ENCODE data around the gene CARNS1.

The CARNS1 gene

DNA sequence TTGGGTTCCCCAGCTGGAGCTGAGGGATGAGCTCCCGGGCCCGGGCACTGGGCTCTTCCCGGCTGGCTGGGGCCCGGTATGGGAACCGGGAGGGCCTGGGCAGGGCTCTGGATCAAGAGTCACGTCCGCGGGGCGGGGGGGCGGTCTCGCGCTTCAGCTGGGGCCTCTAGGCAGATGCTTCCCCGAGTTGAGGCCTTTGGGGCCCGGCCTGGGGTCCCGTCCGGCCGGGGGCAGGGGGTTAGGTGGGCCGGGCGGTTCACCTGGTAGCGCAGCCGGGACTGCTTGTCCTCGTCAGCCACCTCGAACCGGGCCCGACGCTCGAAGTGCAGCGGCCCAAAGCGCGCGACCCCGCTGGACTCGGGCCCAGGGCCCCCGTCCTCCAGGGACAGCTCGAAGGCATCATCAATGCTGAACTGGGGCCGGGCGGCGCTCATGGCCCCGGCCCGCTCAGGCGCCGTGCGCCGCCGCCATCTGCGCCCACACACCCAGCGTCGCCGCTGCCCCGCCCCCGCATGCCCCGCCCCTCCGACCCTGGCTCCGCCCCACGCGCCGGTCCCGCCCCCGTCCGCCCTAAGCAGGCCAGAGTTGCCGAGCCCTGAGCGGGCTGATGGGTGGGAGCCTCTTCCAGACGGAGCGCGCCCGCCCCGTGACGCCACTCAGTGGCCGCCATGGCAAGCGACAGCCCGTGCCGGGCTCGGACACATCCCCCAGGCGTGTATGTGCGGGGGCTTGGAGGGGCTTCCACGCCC, 53.5 kb downstream of the CARNS1 start, which contains the start of gene TMEM134:
Gene TMEM134, minus strand, starts transcription at position 493 of the 749 bp plus-strand sequence. Its CDS starts 59 bp downstream, at position 434.
- DNase-seq = peak; percentile 68

DNA sequence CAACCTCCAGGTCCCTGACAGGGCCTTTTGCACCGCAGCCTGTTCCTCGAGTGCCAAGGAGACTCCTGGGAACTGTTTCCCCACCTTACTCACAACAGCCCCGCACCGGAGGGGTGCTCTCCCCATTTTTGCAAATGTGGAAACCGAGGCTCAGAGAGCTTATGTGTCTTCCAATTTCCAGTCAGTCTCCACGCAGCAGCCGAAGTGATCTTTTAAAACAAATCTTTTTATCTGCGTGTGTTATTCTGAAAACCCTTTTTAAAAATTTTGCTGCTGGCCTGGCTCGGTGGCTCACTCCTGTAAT, 54.0 kb downstream of the CARNS1 start:
- no peak for DNase-seq

DNA sequence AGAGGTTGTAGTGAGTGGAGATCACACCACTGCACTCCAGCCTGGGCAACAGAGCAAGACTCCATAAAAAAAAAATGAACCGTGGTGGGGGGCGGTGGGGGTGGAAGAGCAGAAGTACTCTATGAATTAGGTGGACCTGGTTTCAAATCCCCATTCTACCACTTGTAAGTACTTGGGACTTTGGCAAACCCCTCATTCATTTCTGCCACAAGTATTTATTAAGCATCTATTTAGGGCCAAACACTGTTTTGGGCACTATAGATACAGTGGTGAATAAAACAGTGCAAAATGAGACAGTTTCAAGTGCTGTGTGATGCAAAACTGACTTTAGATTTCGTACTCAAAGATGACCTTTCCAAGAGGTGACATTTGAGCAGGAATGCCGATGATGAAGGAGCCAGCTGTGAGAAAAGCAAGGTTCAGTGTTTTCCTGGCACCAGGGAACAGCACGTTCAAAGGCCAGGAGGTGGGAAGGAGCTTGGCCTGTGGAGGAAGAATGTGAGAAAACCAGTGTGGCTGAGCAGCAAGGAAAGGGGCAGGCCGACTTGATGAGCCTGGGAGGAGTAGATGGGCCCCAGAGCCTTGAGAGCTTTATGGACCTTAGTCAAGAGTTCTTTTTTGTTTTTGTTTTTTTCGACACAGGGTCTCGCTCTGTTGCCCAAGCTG, 55.0 kb downstream of the CARNS1 start:
- no peak for DNase-seq

DNA sequence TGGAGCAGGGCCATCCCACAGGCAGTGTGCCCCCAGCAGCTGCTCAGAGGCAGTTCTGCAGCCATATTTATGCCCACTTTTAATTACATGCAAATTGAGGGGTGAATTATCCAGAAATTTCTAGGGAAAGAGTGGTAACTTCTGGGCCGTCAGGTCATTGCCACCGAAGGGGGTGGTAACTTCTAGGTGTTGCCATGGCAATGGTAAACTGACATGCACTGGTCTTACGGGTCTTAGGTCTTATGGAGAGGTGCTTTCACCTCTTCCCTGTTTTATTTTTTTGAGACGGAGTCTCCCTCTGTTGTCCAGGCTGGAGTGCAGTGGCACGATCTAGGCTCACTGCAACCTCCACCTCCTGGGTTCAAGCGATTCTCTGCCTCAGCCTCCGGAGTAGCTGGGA, 57.4 kb downstream of the CARNS1 start:
- no peak for DNase-seq
